ENCODE measurements around the gene ZNRD2. TPM values are rescaled to one million over a fixed set of nuclear protein-coding genes. Genes with fewer than 3 reads are reported as not detected.

ZNRD2 gene
- 38.9 and 61.1 TPM in 2 replicates for total RNA-seq

GRCh38 chr11:65569973-65570918 lies at the start of gene ZNRD2:
Gene ZNRD2 (plus strand): TSS chr11:65570477. CDS start chr11:65570492, 15 bp downstream.

GRCh38 chr11:65524741-65525545 lies 45.3 kb upstream of the ZNRD2 start, which contains the start of gene SCYL1:
Gene SCYL1 (plus strand): TSS chr11:65525083. CDS start chr11:65525154, 71 bp downstream.

GRCh38 chr11:65558002-65558929 lies 12.0 kb upstream of the ZNRD2 start, which contains the start of gene LTBP3:
Gene LTBP3 (minus strand): TSS chr11:65558359. CDS start chr11:65557959, 400 bp downstream.

GRCh38 chr11:65572356-65573051 lies 2.2 kb downstream of the ZNRD2 start, which contains the start of gene FAM89B:
Gene FAM89B (plus strand): TSS chr11:65572538. CDS start chr11:65572670, 132 bp downstream.

GRCh38 chr11:65575568-65576231 lies 5.4 kb downstream of the ZNRD2 start, which contains the start of gene EHBP1L1:
Gene EHBP1L1 (plus strand): TSS chr11:65576053. CDS start chr11:65576303, 250 bp downstream.

GRCh38 chr11:65595543-65596281 lies 25.4 kb downstream of the ZNRD2 start, which contains the start of gene KCNK7:
Gene KCNK7 (minus strand): TSS chr11:65595800. CDS start chr11:65595772, 28 bp downstream.

GRCh38 chr11:65615229-65615949 lies 45.1 kb downstream of the ZNRD2 start, which contains the start of gene PCNX3:
Gene PCNX3 (plus strand): TSS chr11:65615776. CDS start chr11:65616312, 536 bp downstream.

Small RNA genes lying within 50 kb of the gene (small RNA-seq; reads per million reads assigned to genes)
- not detected for gene AP001362.1

Other genes starting within 250 kb of the ZNRD2 start
- gene DPF2, start 236.6 kb upstream of the ZNRD2 start, total RNA-seq: 44.5 and 64.8 TPM in 2 replicates
- gene TIGD3, start 215.7 kb upstream of the ZNRD2 start, total RNA-seq: 0.11 TPM in 1 of 2 replicates, not detected in the other
- gene SLC25A45, start 187.8 kb upstream of the ZNRD2 start, total RNA-seq: 3.8 and 4.3 TPM in 2 replicates
- 55.3 and 58.9 TPM in 2 replicates for gene FRMD8, start 183.8 kb upstream of the ZNRD2 start, total RNA-seq
- 141 and 249 TPM in 2 replicates for gene NEAT1, start 147.7 kb upstream of the ZNRD2 start, total RNA-seq
- 9,374 and 20,355 TPM in 2 replicates for gene MALAT1, start 71.4 kb upstream of the ZNRD2 start, total RNA-seq
- gene SCYL1, start 45.4 kb upstream of the ZNRD2 start, total RNA-seq: 134 and 143 TPM in 2 replicates
- 31.7 and 46.3 TPM in 2 replicates for gene LTBP3, start 12.1 kb upstream of the ZNRD2 start, total RNA-seq
- gene FAM89B, start 2.1 kb downstream of the ZNRD2 start, total RNA-seq: 33.0 and 36.5 TPM in 2 replicates
- 23.9 and 29.1 TPM in 2 replicates for gene EHBP1L1, start 5.6 kb downstream of the ZNRD2 start, total RNA-seq
- gene KCNK7, start 25.3 kb downstream of the ZNRD2 start, total RNA-seq: 0.54 TPM in 1 of 2 replicates, not detected in the other
- 31.3 and 36.5 TPM in 2 replicates for gene MAP3K11, start 43.7 kb downstream of the ZNRD2 start, total RNA-seq
- gene PCNX3, start 45.3 kb downstream of the ZNRD2 start, total RNA-seq: 28.3 and 47.3 TPM in 2 replicates
- 32.2 and 37.7 TPM in 2 replicates for gene SIPA1, start 67.6 kb downstream of the ZNRD2 start, total RNA-seq
- gene RELA, start 92.4 kb downstream of the ZNRD2 start, total RNA-seq: 35.7 and 42.7 TPM in 2 replicates
- 53.2 and 67.1 TPM in 2 replicates for gene KAT5, start 141.8 kb downstream of the ZNRD2 start, total RNA-seq
- 24.7 and 37.1 TPM in 2 replicates for gene RNASEH2C, start 150.3 kb downstream of the ZNRD2 start, total RNA-seq
- 17.0 and 20.0 TPM in 2 replicates for gene AP5B1, start 210.5 kb downstream of the ZNRD2 start, total RNA-seq
- 1.3 and 2.0 TPM in 2 replicates for gene OVOL1, start 216.6 kb downstream of the ZNRD2 start, total RNA-seq

All from placental epithelial cell (primary cell).